SJSA1 (cell line): Measurements from ENCODE around the gene PZP. TPM values are rescaled to one million over a fixed set of nuclear protein-coding genes. Genes with fewer than 3 reads are reported as not detected.

Experiments used
- DNase-seq, 2 experiments: peaks; one replicate each; pipeline ENCODE4 v3.0.0-alpha.2; 2015 to 2020; ENCODE audit warnings: low spot score in 2 of 2, low read depth in 1 of 2
- H3K27ac ChIP-seq: fragments of 250-450 bp; sonication (Bioruptor Pico); 2 replicates; pipeline ENCODE4 v1.5.1; 2020; ENCODE audit warnings: mild to moderate bottlenecking, moderate library complexity
- H3K27me3 ChIP-seq: fragments of 250-450 bp; sonication (Bioruptor Pico); replicated peaks from 2 replicates; pipeline ENCODE4 v1.5.1; 2020; ENCODE audit warnings: mild to moderate bottlenecking, moderate library complexity
- H3K36me3 ChIP-seq: fragments of 250-450 bp; sonication (Bioruptor Pico); 2 replicates; pipeline ENCODE4 v1.5.1; 2020; ENCODE audit warnings: mild to moderate bottlenecking
- H3K4me1 ChIP-seq: fragments of 250-450 bp; sonication (Bioruptor Pico); replicated peaks from 2 replicates; pipeline ENCODE4 v1.6.1; 2021; ENCODE audit warnings: mild to moderate bottlenecking
- H3K4me3 ChIP-seq: fragments of 250-450 bp; sonication (Bioruptor Pico); 2 replicates; pipeline ENCODE4 v1.5.1; 2020; ENCODE audit warnings: mild to moderate bottlenecking
- H3K9me3 ChIP-seq: fragments of 250-450 bp; sonication (Bioruptor Pico); replicated peaks from 2 replicates; pipeline ENCODE4 v1.5.1; 2020; ENCODE audit warnings: mild to moderate bottlenecking
- total RNA-seq: library from RNA; depleted of rRNA; stranded (reverse); fragments of >200 nt; shearing (Covaris generic); gene quantifications from 2 replicates; pipeline ENCODE4 v1.2.3, GENCODE V29; 2014

PZP gene
- total RNA-seq, 1 experiment from 2014 or later = not detected

DNA sequence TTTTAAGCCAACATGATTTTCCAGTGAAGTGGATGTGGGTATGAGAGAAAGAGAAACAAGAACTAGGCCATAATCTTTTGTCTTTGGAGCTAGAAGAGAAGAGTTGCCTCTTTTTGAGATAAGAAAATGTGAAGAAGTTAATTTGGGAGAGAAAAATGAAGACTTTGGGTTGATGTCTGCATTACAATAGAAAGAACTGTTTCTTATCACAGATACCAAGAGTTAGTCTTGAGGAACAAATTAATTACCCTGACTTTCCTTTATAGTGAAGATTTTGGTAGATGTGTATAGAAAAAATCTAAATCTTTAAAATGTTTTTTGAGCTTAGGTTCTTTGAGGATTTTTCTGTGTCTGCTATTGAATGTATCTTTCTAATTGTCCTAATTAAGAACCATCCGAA lies 96.7 kb downstream of the PZP start:
- DNase-seq = no peak
- H3K9me3 ChIP-seq = no peaks in the 10 kb centered on the region
- no peak overlapping the region for H3K27ac ChIP-seq
- H3K4me3 ChIP-seq = no peak overlapping the region
- 0 out of 2 replicates have a peak, but pooled peaks cover 3% of the 10 kb centered on the region for H3K27me3 ChIP-seq
- no peaks in the 10 kb centered on the region for H3K4me1 ChIP-seq
- H3K36me3 ChIP-seq = no peaks in the 10 kb centered on the region

DNA sequence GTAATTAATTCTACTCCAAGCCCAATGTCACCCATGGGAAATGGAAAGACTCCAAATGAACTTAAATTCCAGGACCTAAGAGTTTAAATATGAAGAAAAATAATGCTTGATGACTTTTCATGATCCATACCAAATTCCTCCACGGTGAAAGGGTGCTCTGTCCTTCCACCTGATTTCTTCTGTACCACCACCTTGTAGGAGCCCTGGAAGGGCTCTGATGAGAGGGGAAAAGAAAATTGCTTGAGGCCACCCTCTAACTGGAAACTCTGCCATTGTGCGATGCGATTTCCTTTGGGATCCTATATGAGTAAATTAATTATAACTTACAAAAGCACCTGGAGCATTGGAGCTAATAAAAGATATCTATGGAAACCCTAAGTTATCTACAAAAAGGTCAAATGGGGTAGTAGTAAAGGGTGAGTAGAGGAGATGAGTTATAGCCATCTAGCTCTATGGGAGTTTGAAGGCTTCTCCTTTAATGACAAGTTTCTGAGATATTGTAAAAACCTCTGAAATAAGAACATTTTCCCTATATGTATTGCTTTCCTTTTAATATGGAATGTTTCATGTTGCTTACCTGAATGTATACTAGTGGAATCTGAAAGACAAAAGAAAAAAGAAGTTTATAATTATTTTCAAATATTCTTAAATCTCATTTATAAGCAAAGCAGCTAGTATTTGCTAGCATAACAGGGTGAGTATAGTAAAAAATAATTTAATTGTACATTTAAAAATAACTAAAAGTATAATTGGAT lies 98.3 kb downstream of the PZP start:
- Histone ChIP-seq H3K36me3 (no peaks in the 10 kb centered on the region), H3K4me3 (no peak overlapping the region), H3K27me3 (0 out of 2 replicates have a peak, but pooled peaks cover 3% of the 10 kb centered on the region), H3K9me3 (no peaks in the 10 kb centered on the region), H3K4me1 (no peaks in the 10 kb centered on the region), H3K27ac (no peak overlapping the region)
- DNase-seq = no peak

DNA sequence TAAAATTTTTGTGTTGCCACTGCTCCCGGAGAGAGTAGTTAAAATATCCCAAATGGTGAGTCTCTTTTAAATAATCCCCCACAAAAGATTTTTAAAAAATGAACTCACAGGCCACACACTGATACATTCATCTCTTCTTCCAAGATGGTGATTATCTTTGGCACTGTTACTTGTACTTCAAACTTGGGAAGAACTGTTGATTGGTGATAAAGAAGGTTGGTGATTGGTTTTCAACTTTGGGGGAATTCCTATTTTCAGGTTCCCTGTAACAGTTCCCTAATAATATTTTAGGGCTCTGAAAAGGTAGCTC lies 99.0 kb downstream of the PZP start:
- Histone ChIP-seq H3K27me3 (0 out of 2 replicates have a peak, but pooled peaks cover 3% of the 10 kb centered on the region), H3K36me3 (no peaks in the 10 kb centered on the region), H3K4me1 (no peaks in the 10 kb centered on the region), H3K27ac (no peak overlapping the region), H3K9me3 (no peaks in the 10 kb centered on the region), H3K4me3 (no peak overlapping the region)
- no peak for DNase-seq

DNA sequence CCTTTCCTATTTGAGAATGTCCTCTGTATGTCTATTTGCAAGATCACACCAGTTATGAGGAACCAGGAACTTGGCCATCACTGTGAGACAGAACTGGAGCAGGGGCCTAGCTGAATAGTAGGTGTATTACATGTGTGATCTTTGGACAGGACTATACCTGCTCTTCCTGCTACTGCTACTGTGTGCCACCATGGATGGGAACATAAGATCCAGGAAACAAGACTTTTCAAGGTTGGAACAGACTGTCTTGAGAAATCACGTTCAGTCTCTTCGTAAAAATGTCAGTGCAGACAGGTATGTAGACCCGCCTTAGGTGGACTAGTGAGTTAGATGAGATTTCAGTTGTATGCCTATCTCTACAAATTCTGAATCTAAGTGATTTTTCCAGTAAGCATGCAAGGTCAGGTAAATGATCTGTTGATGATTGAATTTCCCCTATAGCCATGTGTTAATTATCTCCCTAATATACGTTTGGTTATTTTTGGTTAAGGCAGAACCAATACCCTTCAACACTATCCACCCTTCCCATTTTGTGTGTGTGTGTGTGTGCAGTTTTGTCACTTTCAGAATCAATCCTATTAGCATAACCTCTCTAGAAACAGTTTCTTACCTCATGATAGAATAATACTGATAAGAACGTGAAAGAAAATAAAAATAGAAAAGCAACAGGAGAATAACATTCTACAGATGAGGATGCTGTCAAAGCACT lies 99.5 kb downstream of the PZP start:
- Histone ChIP-seq H3K36me3 (no peaks in the 10 kb centered on the region), H3K4me3 (no peak overlapping the region), H3K4me1 (no peaks in the 10 kb centered on the region), H3K27me3 (no peaks in the 10 kb centered on the region), H3K27ac (no peak overlapping the region), H3K9me3 (no peaks in the 10 kb centered on the region)
- DNase-seq = no peak

DNA sequence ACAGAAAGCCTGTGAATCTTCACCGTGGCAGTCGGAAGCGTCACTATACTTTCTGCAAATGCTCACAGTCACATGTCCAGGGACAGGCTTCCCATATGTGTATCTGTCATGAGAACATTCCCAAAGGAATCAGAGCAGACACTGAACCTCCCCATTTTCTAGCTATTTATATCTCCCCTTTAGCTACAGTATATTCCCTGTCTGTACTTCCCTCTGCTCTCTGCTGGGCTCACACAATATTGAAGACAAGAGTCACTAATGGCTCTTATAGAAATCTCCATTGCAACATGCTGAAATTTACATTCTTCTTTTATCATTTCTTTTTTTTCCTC lies 100.7 kb downstream of the PZP start:
- Histone ChIP-seq H3K9me3 (no peaks in the 10 kb centered on the region), H3K36me3 (no peaks in the 10 kb centered on the region), H3K27ac (no peak overlapping the region), H3K4me1 (no peaks in the 10 kb centered on the region), H3K4me3 (no peak overlapping the region), H3K27me3 (no peaks in the 10 kb centered on the region)
- no peak for DNase-seq

DNA sequence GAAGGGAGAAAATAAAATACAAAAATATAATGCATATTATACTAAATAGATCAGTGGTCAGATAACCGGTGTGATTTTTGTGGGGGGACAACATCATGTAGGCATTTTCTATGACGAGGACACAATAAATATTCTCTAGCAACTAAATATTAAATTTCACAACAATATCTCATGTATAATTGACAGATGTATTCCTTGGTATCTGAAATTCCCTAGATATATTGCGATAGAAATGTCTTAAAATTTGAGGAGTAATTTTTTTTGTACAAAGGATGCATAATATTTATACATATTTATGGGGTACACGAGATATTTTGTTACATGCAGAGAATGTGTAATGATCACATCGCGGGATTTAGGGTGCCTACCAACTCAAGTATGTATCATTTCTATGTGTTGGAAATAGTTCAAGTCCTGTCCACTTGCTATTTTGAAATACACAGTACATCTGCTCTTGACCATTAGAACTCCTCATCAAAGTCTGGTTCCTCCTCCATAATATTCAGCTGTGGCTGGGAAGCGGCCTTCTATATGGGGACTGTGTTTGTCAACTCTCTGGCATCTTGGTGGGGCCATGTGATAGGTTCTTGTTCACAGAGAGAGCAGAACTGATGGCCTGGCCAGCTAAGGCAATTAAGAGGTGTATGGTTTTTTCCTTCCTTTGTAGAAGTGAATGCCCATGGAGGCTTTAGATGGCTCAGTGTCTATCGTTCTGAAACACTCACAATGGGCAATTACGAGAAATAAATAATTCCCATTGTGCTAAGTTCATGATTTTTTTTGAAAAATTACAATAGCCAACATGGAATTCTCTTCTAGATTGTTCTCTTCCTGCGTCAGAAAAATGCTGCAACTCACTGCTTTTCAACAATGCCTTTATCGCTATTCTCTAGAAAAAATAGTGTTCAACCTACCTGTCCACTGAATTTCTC lies 101.3 kb downstream of the PZP start:
- no peaks in the 10 kb centered on the region for H3K27me3 ChIP-seq
- no peak for DNase-seq

DNA sequence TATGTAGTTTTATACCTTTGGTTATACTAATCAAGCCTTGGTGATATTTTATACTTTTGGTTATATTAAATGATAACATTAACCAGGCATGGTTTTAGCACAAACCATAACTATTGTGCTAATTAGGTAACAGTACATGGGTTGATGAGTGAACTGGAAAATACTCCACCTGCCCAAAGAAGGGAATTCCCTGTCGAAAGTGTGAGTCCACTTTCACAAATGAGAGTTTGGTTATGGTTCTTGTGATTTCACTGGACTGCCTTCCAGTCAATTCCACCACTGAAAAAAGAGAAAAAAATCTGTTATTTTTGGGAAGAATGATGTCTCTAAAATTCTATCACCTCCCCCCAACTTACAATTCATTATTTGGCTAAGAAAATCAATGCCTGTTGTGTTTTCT lies 102.1 kb downstream of the PZP start:
- H3K4me1 ChIP-seq = no peaks in the 10 kb centered on the region
- H3K9me3 ChIP-seq = no peaks in the 10 kb centered on the region
- no peak overlapping the region for H3K4me3 ChIP-seq
- H3K27me3 ChIP-seq = no peaks in the 10 kb centered on the region
- H3K27ac ChIP-seq = no peak overlapping the region
- no peaks in the 10 kb centered on the region for H3K36me3 ChIP-seq
- DNase-seq = no peak

More for the DNA sequence above, 101.3 kb downstream of the PZP start:
- Histone ChIP-seq H3K27ac (no peak overlapping the region), H3K4me1 (no peaks in the 10 kb centered on the region), H3K9me3 (no peaks in the 10 kb centered on the region), H3K36me3 (no peaks in the 10 kb centered on the region), H3K4me3 (no peak overlapping the region)

DNA sequence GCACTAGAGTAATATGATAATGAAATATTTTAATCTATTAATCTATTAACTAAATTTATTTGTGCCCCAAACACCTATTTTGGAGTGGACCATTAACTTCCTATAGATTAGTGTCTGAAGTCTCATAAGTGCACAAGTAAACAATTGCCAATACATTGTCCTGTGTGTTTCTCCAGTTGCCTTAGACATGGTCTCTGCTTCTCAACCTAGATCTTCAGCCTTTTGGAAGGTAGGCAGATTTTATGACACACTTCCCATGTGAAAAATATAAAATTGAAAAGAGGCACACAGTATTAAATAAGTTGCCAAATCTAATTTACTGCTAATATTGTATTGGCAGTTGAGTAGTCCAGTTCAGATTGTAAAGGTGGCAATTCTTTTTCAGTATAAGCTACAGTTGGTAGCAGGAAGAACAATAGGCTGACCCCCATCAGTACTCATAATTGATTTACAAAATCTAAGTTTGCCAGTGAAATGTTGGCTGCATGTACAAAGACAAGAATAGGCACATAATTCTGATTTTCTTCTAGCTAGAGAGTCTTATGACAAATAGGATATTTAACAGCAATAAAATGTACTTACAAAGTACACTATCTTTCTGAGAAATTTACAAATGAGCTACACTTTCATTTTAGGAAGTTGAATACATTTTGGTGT lies 103.3 kb downstream of the PZP start:
- H3K4me3 ChIP-seq = no peak overlapping the region
- H3K27ac ChIP-seq = no peak overlapping the region
- no peak for DNase-seq
- H3K36me3 ChIP-seq = no peaks in the 10 kb centered on the region
- no peaks in the 10 kb centered on the region for H3K9me3 ChIP-seq
- no peaks in the 10 kb centered on the region for H3K4me1 ChIP-seq
- no peaks in the 10 kb centered on the region for H3K27me3 ChIP-seq

DNA sequence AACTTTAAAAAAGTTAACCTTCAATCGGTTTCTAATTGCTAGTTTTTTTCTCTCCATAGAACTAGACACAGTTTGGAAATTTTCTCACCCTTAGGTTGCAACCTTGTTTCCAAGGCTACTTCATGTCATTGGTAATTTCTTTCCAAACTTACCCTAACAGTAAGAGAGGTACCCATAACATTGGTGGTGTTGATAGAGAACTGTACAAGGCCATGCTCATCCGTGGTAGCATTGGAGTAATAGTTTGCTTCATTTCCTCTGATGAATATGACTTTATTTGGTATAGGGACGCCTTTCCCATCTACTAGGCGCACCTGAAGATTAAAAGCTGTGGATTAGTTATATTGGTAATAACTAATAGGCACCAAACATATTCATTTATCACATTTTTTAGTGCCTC lies 104.1 kb downstream of the PZP start:
- H3K36me3 ChIP-seq = no peaks in the 10 kb centered on the region
- no peak overlapping the region for H3K27ac ChIP-seq
- DNase-seq = no peak
- no peak overlapping the region for H3K4me3 ChIP-seq
- H3K9me3 ChIP-seq = no peaks in the 10 kb centered on the region
- no peaks in the 10 kb centered on the region for H3K4me1 ChIP-seq
- no peaks in the 10 kb centered on the region for H3K27me3 ChIP-seq

DNA sequence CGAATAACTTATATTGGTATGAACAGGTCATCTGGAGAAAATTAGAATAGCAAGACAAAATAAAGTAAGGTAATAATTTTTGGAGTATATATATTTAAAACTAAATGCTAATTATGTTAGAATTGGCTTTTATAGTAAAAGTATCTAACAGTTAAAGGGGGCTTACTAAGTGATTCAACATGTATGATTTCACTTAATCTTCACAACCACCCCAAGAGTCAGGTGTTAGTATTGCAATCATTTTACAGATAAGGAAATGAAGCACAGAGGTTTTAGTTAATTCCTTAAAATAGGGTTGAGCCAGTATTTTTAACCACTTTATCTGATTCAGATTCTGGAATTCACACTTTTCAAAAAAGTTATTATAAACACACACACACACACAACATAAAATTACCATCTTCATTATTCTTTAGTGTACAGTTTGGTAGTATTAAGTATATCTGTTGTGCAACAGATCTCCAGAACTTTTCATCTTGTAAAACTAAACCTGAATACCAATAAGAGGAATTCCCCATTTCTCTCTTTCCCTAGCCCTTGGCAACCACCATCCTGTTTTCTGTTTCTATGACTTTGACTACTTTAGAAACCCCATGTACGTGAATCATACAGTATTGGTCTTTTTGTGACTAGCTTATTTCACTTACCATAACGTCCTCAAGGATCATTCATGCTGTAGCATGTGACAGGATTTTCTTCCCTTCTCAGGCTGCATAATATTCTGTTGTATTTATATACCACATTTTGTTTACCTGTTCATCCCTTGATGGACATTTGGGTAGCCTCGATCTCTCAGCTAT lies 104.9 kb downstream of the PZP start:
- Histone ChIP-seq H3K27me3 (no peaks in the 10 kb centered on the region), H3K9me3 (no peaks in the 10 kb centered on the region), H3K36me3 (no peaks in the 10 kb centered on the region), H3K27ac (no peak overlapping the region), H3K4me3 (no peak overlapping the region), H3K4me1 (no peaks in the 10 kb centered on the region)
- DNase-seq = no peak

DNA sequence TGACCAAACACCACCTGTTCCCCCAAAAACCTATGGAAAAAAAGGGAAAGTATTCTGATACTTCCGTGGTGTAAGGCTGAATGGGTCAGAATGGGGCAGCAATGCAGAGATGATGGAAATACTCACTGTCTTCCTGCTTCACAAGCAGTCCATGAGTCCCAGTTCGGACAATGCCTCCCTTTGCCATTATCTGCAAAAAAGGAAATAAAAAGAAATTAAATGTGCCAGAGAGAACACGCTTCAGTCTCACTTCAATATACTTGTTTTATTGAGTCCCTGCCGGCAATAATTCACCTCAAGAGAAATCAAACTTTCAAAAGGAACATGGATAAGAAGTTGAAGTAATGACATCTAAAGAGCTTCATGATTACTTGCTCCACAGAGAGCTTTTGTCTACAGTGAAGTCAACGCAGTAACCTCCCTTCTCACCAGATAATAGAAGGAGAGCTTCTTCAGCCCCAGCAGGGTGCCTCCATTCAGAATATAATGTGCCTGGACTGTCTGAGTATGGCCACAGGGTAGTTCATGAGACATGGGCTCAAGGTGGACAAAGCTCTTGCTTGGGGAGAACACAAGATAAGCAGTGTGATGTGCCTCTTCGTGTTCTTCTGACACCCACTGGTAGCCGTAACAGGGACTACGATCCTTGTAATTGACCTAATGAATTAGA lies 107.0 kb downstream of the PZP start:
- no peaks in the 10 kb centered on the region for H3K4me1 ChIP-seq
- H3K9me3 ChIP-seq = no peaks in the 10 kb centered on the region
- no peaks in the 10 kb centered on the region for H3K27me3 ChIP-seq
- no peak overlapping the region for H3K4me3 ChIP-seq
- H3K36me3 ChIP-seq = no peaks in the 10 kb centered on the region
- DNase-seq = no peak
- H3K27ac ChIP-seq = no peak overlapping the region

DNA sequence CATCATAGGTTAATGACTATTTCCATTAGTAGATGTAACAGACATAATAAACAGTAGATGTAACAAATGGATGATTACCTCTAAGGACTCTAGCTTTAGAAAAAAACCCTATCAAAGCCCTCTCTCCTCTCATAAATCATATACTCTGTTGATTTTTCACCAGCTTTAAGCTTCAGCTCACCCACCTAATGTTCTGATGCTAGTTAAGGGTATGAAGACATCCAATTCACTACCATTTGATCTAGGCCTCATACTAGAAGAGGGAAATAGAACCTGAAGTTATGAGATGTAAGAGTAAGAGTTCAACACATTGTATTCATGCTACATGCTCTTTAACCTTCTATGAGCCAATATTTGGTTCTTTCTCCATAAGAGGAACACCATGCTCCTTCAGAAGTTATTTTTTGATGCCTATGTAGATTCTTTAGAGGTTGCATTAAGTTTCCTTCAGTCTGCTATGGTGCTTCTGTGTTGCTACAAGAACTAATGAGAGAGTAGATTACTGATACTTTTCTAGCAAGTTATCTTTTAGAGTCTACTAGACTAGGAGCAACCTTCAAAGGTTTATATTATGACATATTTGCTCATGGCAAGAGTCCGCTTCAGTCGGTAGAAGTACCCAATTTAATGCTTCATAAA lies 108.5 kb downstream of the PZP start:
- Histone ChIP-seq H3K36me3 (no peaks in the 10 kb centered on the region), H3K4me3 (no peak overlapping the region), H3K9me3 (no peaks in the 10 kb centered on the region), H3K27me3 (no peaks in the 10 kb centered on the region), H3K27ac (no peak overlapping the region), H3K4me1 (no peaks in the 10 kb centered on the region)
- DNase-seq = no peak
